Keratinocyte (primary cell): Measurements from ENCODE around the gene ATG9B. TPM values are rescaled to one million over a fixed set of nuclear protein-coding genes. Genes with fewer than 3 reads are reported as not detected.

Source experiments
- DNase-seq: peaks from one replicate; pipeline ENCODE4 v3.0.0-alpha.2; 2011; ENCODE audit warnings: low read depth, missing footprints, low spot score
- FAIRE-seq: peaks from 2 replicates; lab custom pipeline; 2011; peaks lifted over from hg19 to GRCh38; lab: Jason Lieb, UNC
- H2AFZ ChIP-seq: 2 replicates; pipeline ENCODE4 v1.6.0; 2012; ENCODE audit warnings: low read length, control low read depth, inconsistent platforms; ENCODE audit not compliant: control insufficient read depth
- H3K27ac ChIP-seq: 2 replicates; pipeline ENCODE4 v1.5.1; 2011; ENCODE audit warnings: low read length; ENCODE audit not compliant: control insufficient read depth, insufficient read depth
- H3K27me3 ChIP-seq: 3 replicates; pipeline ENCODE4 v1.6.0; 2011; ENCODE audit warnings: low read length; ENCODE audit not compliant: control insufficient read depth, insufficient read depth; ENCODE audit errors: extremely low read depth
- H3K36me3 ChIP-seq, 2 experiments: 2 replicates in 1 of 2; 3 replicates in 1 of 2; pipeline ENCODE4 v1.5.1; 2011; ENCODE audit warnings: low read length in 2 of 2, mild to moderate bottlenecking in 1 of 2; ENCODE audit not compliant: control insufficient read depth in 2 of 2, insufficient read depth in 2 of 2; ENCODE audit errors: extremely low read depth in 1 of 2
- H3K4me1 ChIP-seq: 3 replicates; pipeline ENCODE4 v1.5.1; 2011; ENCODE audit warnings: low read length; ENCODE audit not compliant: control insufficient read depth, insufficient read depth; ENCODE audit errors: extremely low read depth
- H3K4me2 ChIP-seq: 3 replicates; pipeline ENCODE4 v1.6.0; 2011; ENCODE audit warnings: low read depth, low read length; ENCODE audit not compliant: control insufficient read depth, insufficient read depth; ENCODE audit errors: extremely low read depth
- H3K4me3 ChIP-seq, 3 experiments: fragments of 200-600 bp in 1 of 3; sonication (generic) in 1 of 3; 2 replicates in 2 of 3; 3 replicates in 1 of 3; pipeline ENCODE4 v1.5.1; 2011 to 2016; ENCODE audit warnings: low read length in 3 of 3, mild to moderate bottlenecking in 3 of 3, control low read depth in 2 of 3, inconsistent platforms in 1 of 3, low read depth in 1 of 3, mixed read lengths in 1 of 3, mixed run types in 1 of 3, moderate library complexity in 1 of 3; ENCODE audit not compliant: control insufficient read depth in 2 of 3, insufficient read depth in 2 of 3; ENCODE audit errors: extremely low read depth in 1 of 3
- H3K79me2 ChIP-seq: 2 replicates; pipeline ENCODE4 v1.6.0; 2012; ENCODE audit warnings: low read length; ENCODE audit not compliant: control insufficient read depth, insufficient read depth
- H3K9ac ChIP-seq: 3 replicates; pipeline ENCODE4 v1.6.0; 2011; ENCODE audit warnings: low read length; ENCODE audit not compliant: control insufficient read depth, insufficient read depth; ENCODE audit errors: extremely low read depth
- H3K9me1 ChIP-seq: 3 replicates; pipeline ENCODE4 v1.6.0; 2011; ENCODE audit warnings: low read length; ENCODE audit not compliant: control insufficient read depth, insufficient read depth; ENCODE audit errors: extremely low read depth
- H3K9me3 ChIP-seq: 2 replicates; pipeline ENCODE4 v1.5.1; 2012; ENCODE audit warnings: low read depth, low read length; ENCODE audit not compliant: control insufficient read depth
- H4K20me1 ChIP-seq: 3 replicates; pipeline ENCODE4 v1.6.0; 2011; ENCODE audit warnings: low read length; ENCODE audit not compliant: control insufficient read depth, insufficient read depth; ENCODE audit errors: extremely low read depth
- CTCF ChIP-seq, 3 experiments: IDR thresholded peaks in 1 of 3; conservative IDR thresholded peaks in 1 of 3; optimal IDR thresholded peaks in 1 of 3; 2 replicates in 2 of 3; 3 replicates in 1 of 3; pipeline versions ENCODE3 to v1.5.1; 2011; ENCODE audit warnings: low read length in 3 of 3, mild to moderate bottlenecking in 3 of 3, moderate library complexity in 2 of 3, control low read depth in 1 of 3, inconsistent platforms in 1 of 3; ENCODE audit not compliant: insufficient read depth in 2 of 3; ENCODE audit errors: extremely low read depth in 1 of 3
- EZH2 ChIP-seq: IDR thresholded peaks from one replicate; pipeline ENCODE4 v1.6.1; 2012; ENCODE audit warnings: inconsistent platforms, mild to moderate bottlenecking, low read length, moderate library complexity
- dilution Hi-C: fragments of 300-500 bp; cut with MboI; formaldehyde crosslinking; loops from one replicate; pipeline ENCODE4 v1.7.0; 2020; ENCODE audit warnings: low sequenced_read_pairs; ENCODE audit not compliant: extremely low pct_ligation_motif_present
- polyA plus RNA-seq, 5 experiments: library from polyadenylated mRNA; depleted of rRNA in 3 of 5; stranded (reverse) in 3 of 5; stranded (forward) in 1 of 5; unstranded in 1 of 5; fragments of >200 nt; gene quantifications; 1 replicate in 1 of 5; 2 replicates in 3 of 5; 3 replicates in 1 of 5; pipeline versions ENCODE4 v1.2.1 to v1.2.3, GENCODE V29; 2011 to 2012; ENCODE audit warnings: missing spikeins in 2 of 5, low read depth in 1 of 5, low replicate concordance in 1 of 5

ATG9B gene
- polyA plus RNA-seq, 1 donor (not counting 4 experiments of a cell fraction or from before 2014, with no cell fraction given): 0.12 TPM

DNA sequence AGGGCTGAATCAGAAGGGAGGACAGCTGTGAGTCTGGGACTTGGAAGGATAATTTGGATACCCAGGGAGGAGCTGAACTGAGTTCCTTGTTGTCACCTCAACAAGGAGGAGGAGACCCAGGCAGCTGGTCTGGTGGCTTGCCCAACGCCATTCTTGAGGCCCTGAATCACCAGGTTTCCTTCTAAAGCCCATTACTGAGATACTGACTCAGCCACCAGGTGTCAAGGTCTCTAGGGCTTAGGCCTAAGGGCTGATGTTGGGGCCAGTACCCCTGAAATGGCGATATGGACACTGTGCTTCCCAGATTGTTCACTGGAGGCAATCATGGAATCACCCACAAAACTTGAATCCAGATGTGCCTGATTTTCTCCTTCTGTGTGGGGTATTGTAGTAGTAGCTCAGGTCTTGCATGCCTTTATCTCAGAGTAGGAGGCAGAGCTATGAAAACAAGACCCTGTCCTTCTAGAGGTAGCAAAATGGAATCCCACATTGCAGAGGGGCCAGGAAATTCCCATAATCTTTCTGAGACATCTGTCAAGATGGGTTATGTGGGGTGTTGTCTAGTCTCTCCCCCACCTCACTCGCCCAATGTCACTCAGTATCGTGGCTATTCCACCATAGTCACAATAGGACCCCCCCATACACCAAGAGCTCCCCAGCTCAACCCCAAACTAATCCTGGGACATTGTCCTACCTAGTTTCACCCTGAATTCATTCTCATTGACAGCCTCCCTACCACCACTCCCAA is 1.8 kb upstream of the ATG9B start:
- Histone ChIP-seq H3K9ac (peak overlapping the region; percentile 14), H2AFZ (no peak overlapping the region), H3K79me2 (peaks cover 3% of the 10 kb centered on the region), H3K4me2 (peak overlapping the region; percentile 83), H3K36me3 (no peaks in the 10 kb centered on the region), H3K9me1 (no peaks in the 10 kb centered on the region), H3K4me3 (no peak overlapping the region), H4K20me1 (no peaks in the 10 kb centered on the region), H3K4me1 (peaks cover 21% of the 10 kb centered on the region), H3K9me3 (no peaks in the 10 kb centered on the region), H3K27ac (peak overlapping the region; percentile 97), H3K27me3 (no peaks in the 10 kb centered on the region)
- DNase-seq (peak; percentile 66), FAIRE-seq (no peak)
- dilution Hi-C loops: no loop called here
- no peak for TF ChIP-seq CTCF (optimal IDR thresholded peaks at IDR 0.05 in 1 of 3, IDR thresholded peaks at IDR 0.05 in 1 of 3, conservative IDR thresholded peaks at IDR 0.05 in 1 of 3; ENCODE audit: extremely low read depth in 1 of 3, insufficient read depth in 2 of 3, low read length in 3 of 3)
- no peak for TF ChIP-seq EZH2

DNA sequence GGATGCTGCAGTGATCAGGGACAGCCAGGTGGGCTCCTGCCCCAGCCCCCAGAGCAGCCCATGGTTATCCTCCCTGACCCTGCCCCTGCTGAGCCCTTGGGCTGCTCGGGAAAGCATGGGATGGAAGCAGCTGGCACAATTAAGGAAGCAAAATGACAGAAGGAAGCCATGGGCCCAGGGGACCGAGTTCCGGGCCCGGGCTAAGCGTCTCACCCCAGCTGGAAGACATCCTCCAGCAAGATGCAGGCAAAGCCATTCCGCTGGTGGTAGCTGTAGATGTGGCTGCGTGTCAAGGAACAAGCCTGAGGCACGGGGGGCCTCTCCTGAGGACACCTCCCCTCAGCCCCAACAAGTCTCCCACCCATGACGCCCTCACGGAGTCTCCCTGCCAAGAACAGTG is 1.1 kb downstream of the ATG9B start:
- FAIRE-seq (no peak), DNase-seq (no peak)
- no peaks in the 10 kb centered on the region for H4K20me1 ChIP-seq
- no peak overlapping the region for H3K4me2 ChIP-seq
- dilution Hi-C loops: no loop called here
- H3K27ac ChIP-seq: no peak overlapping the region
- no peak overlapping the region for H2AFZ ChIP-seq
- peaks cover 27% of the 10 kb centered on the region for H3K27me3 ChIP-seq
- H3K9me3 ChIP-seq: no peaks in the 10 kb centered on the region
- H3K9me1 ChIP-seq: no peaks in the 10 kb centered on the region
- H3K36me3 ChIP-seq: no peaks in the 10 kb centered on the region
- H3K9ac ChIP-seq: no peak overlapping the region
- peaks cover 21% of the 10 kb centered on the region for H3K4me1 ChIP-seq
- no peak overlapping the region for H3K4me3 ChIP-seq
- TF ChIP-seq EZH2: no peak
- no peak for TF ChIP-seq CTCF (optimal IDR thresholded peaks at IDR 0.05 in 1 of 3, IDR thresholded peaks at IDR 0.05 in 1 of 3, conservative IDR thresholded peaks at IDR 0.05 in 1 of 3; ENCODE audit: extremely low read depth in 1 of 3, insufficient read depth in 2 of 3, low read length in 3 of 3)
- H3K79me2 ChIP-seq: no peaks in the 10 kb centered on the region
